ENCODE data around the gene NXT1. TPM values are rescaled to one million over a fixed set of nuclear protein-coding genes. Genes with fewer than 3 reads are reported as not detected.

NXT1 gene
- total RNA-seq, 1 donor from 2014 or later: 17.9 TPM

DNA sequence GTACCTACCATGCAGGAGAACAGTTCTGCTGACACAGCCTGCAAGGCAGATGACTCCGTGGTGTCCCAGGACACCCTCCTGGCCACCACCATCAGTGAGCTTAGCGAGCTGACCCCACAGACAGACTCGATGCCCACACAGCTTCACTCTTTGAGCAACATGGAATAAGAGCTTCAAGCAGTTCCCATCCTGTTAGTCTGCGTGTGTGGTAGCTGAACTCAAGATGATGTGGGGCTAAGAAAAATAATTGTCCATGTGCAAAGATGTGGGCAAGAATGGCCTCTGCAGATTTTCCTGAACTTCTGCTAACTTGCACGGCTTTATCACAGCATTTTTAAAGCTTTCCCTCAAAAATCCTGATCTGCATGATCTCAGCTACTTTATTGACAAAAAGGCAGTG, 19.7 kb downstream of the NXT1 start:
- H3K27ac ChIP-seq (ENCODE audit: low read depth, low read length): no peak overlapping the region
- Mint-ChIP-seq H3K27ac (ENCODE audit: unreplicated experiment) (no peak overlapping the region), H3K9me3 (ENCODE audit: unreplicated experiment) (peaks cover under 1% of the 10 kb centered on the region), H3K4me3 (ENCODE audit: unreplicated experiment) (no peak overlapping the region), H3K27me3 (ENCODE audit: low read depth, unreplicated experiment) (no peaks in the 10 kb centered on the region), H3K36me3 (ENCODE audit: low read depth, unreplicated experiment) (peaks cover 24% of the 10 kb centered on the region), H3K4me1 (ENCODE audit: low read depth, unreplicated experiment) (peaks cover 24% of the 10 kb centered on the region)
- H3K27me3 ChIP-seq (ENCODE audit: insufficient read depth, low read length): no peaks in the 10 kb centered on the region
- H3K9ac ChIP-seq (ENCODE audit: low read length): no peak overlapping the region
- no peak overlapping the region for H3K4me2 ChIP-seq (ENCODE audit: low read length)
- TF ChIP-seq EZH2 (IDR thresholded peaks at IDR 0.05; ENCODE audit: insufficient read depth, low read length): no peak
- TF ChIP-seq, protein P1, sequence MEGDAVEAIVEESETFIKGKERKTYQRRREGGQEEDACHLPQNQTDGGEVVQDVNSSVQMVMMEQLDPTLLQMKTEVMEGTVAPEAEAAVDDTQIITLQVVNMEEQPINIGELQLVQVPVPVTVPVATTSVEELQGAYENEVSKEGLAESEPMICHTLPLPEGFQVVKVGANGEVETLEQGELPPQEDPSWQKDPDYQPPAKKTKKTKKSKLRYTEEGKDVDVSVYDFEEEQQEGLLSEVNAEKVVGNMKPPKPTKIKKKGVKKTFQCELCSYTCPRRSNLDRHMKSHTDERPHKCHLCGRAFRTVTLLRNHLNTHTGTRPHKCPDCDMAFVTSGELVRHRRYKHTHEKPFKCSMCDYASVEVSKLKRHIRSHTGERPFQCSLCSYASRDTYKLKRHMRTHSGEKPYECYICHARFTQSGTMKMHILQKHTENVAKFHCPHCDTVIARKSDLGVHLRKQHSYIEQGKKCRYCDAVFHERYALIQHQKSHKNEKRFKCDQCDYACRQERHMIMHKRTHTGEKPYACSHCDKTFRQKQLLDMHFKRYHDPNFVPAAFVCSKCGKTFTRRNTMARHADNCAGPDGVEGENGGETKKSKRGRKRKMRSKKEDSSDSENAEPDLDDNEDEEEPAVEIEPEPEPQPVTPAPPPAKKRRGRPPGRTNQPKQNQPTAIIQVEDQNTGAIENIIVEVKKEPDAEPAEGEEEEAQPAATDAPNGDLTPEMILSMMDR (IDR thresholded peaks at IDR 0.05; ENCODE audit: insufficient read depth, low read depth, low read length): no peak
- FAIRE-seq (no peak), DNase-seq (ENCODE audit: low read depth) (no peak)
- H3K9me3 ChIP-seq (ENCODE audit: insufficient read depth, low read depth, low read length): no peaks in the 10 kb centered on the region
- H3K4me3 ChIP-seq (ENCODE audit: insufficient read depth, low read depth, low read length): no peak overlapping the region
- peaks cover 15% of the 10 kb centered on the region for H3K4me1 ChIP-seq (ENCODE audit: insufficient read depth, low read length)
- peaks cover 50% of the 10 kb centered on the region for H3K79me2 ChIP-seq (ENCODE audit: insufficient read depth, low read length)
- peaks cover 41% of the 10 kb centered on the region for H3K36me3 ChIP-seq (ENCODE audit: insufficient read depth, low read length)
- no peak overlapping the region for H2AFZ ChIP-seq (ENCODE audit: low read depth, low read length)
- H4K20me1 ChIP-seq (ENCODE audit: insufficient read depth, low read length): peaks cover 61% of the 10 kb centered on the region

GRCh38 chr20:23370873-23371272, 20.3 kb downstream of the NXT1 start:
- H3K79me2 ChIP-seq (ENCODE audit: insufficient read depth, low read length): peaks cover 48% of the 10 kb centered on the region

DNA sequence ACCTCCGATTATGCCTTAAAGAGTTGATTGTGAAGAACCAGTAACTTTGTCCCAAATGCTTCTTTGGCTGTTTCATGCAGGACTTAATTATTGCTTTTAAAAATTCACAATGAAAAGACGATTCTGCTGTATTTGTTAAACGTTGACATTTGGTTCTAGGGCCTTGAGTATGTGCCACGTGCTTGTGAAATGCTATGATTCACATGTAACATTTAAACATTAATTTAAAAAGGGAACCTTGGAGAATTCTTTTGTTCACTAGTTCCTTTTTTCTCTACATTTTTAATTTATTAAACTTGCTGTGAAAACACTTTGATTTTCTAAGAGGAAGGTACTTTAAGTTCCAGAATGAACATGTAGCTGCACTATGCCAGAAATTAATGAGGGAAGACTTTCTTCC, 20.9 kb downstream of the NXT1 start:
- Mint-ChIP-seq H3K27ac (ENCODE audit: unreplicated experiment) (no peak overlapping the region), H3K36me3 (ENCODE audit: low read depth, unreplicated experiment) (peaks cover 28% of the 10 kb centered on the region), H3K4me3 (ENCODE audit: unreplicated experiment) (no peak overlapping the region), H3K4me1 (ENCODE audit: low read depth, unreplicated experiment) (peaks cover 23% of the 10 kb centered on the region), H3K9me3 (ENCODE audit: unreplicated experiment) (peaks cover 2% of the 10 kb centered on the region), H3K27me3 (ENCODE audit: low read depth, unreplicated experiment) (no peaks in the 10 kb centered on the region)
- H2AFZ ChIP-seq (ENCODE audit: low read depth, low read length): no peak overlapping the region
- H3K4me2 ChIP-seq (ENCODE audit: low read length): no peak overlapping the region
- TF ChIP-seq EZH2 (IDR thresholded peaks at IDR 0.05; ENCODE audit: insufficient read depth, low read length): no peak
- TF ChIP-seq, protein P1 (IDR thresholded peaks at IDR 0.05; ENCODE audit: insufficient read depth, low read depth, low read length): no peak
- H4K20me1 ChIP-seq (ENCODE audit: insufficient read depth, low read length): peaks cover 49% of the 10 kb centered on the region
- FAIRE-seq (no peak), DNase-seq (ENCODE audit: low read depth) (no peak)
- H3K9me3 ChIP-seq (ENCODE audit: insufficient read depth, low read depth, low read length): no peaks in the 10 kb centered on the region
- no peaks in the 10 kb centered on the region for H3K27me3 ChIP-seq (ENCODE audit: insufficient read depth, low read length)
- H3K4me3 ChIP-seq (ENCODE audit: insufficient read depth, low read depth, low read length): no peak overlapping the region
- H3K4me1 ChIP-seq (ENCODE audit: insufficient read depth, low read length): peaks cover 9% of the 10 kb centered on the region
- H3K79me2 ChIP-seq (ENCODE audit: insufficient read depth, low read length): peaks cover 42% of the 10 kb centered on the region
- no peak overlapping the region for H3K9ac ChIP-seq (ENCODE audit: low read length)
- H3K36me3 ChIP-seq (ENCODE audit: insufficient read depth, low read length): peaks cover 50% of the 10 kb centered on the region
- H3K27ac ChIP-seq (ENCODE audit: low read depth, low read length): no peak overlapping the region

More at GRCh38 chr20:23370873-23371272, 20.3 kb downstream of the NXT1 start:
- H3K27me3 Mint-ChIP-seq (ENCODE audit: low read depth, unreplicated experiment): no peaks in the 10 kb centered on the region
- H3K4me3 Mint-ChIP-seq (ENCODE audit: unreplicated experiment): no peak overlapping the region
- no peak overlapping the region for H3K9ac ChIP-seq (ENCODE audit: low read length)
- TF ChIP-seq, protein P1 (IDR thresholded peaks at IDR 0.05; ENCODE audit: insufficient read depth, low read depth, low read length): no peak
- no peak for TF ChIP-seq EZH2 (IDR thresholded peaks at IDR 0.05; ENCODE audit: insufficient read depth, low read length)
- peaks cover 15% of the 10 kb centered on the region for H3K4me1 ChIP-seq (ENCODE audit: insufficient read depth, low read length)
- no peaks in the 10 kb centered on the region for H3K9me3 ChIP-seq (ENCODE audit: insufficient read depth, low read depth, low read length)
- peaks cover 24% of the 10 kb centered on the region for H3K4me1 Mint-ChIP-seq (ENCODE audit: low read depth, unreplicated experiment)
- no peaks in the 10 kb centered on the region for H3K27me3 ChIP-seq (ENCODE audit: insufficient read depth, low read length)
- no peak overlapping the region for H3K27ac ChIP-seq (ENCODE audit: low read depth, low read length)
- peaks cover 44% of the 10 kb centered on the region for H3K36me3 ChIP-seq (ENCODE audit: insufficient read depth, low read length)
- H4K20me1 ChIP-seq (ENCODE audit: insufficient read depth, low read length): peaks cover 55% of the 10 kb centered on the region
- FAIRE-seq (no peak), DNase-seq (ENCODE audit: low read depth) (no peak)
- H3K27ac Mint-ChIP-seq (ENCODE audit: unreplicated experiment): no peak overlapping the region
- H3K9me3 Mint-ChIP-seq (ENCODE audit: unreplicated experiment): peaks cover 2% of the 10 kb centered on the region
- no peak overlapping the region for H3K4me2 ChIP-seq (ENCODE audit: low read length)
- no peak overlapping the region for H3K4me3 ChIP-seq (ENCODE audit: insufficient read depth, low read depth, low read length)
- peaks cover 24% of the 10 kb centered on the region for H3K36me3 Mint-ChIP-seq (ENCODE audit: low read depth, unreplicated experiment)
- no peak overlapping the region for H2AFZ ChIP-seq (ENCODE audit: low read depth, low read length)
